ENCODE results near the gene FGF1. TPM values are rescaled to one million over a fixed set of nuclear protein-coding genes. Genes with fewer than 3 reads are reported as not detected.

Gene FGF1
- total and polyA plus RNA-seq, 9 donors: 0.10 to 3.6 (median 0.55) TPM

- Histone ChIP-seq H3K27ac (no peak overlapping the region), H3K4me1 (ENCODE audit: insufficient read depth) (no peaks in the 10 kb centered on the region), H3K27me3 (no peaks in the 10 kb centered on the region), H3K4me3 (no peak overlapping the region), H3K9me3 (no peaks in the 10 kb centered on the region), H3K36me3 (no peaks in the 10 kb centered on the region)
- intact Hi-C loops (cut with DNase I): no loop called here
- no peak for DNase-seq
- TF ChIP-seq EP300 (IDR thresholded peaks at IDR 0.05) (no peak), CTCF (IDR thresholded peaks at IDR 0.05) (no peak), POLR2A (IDR thresholded peaks at IDR 0.05) (no peak)
- 31 to 41% (median 32%) methylated on average over 4 of the region's 4 CpGs for WGBS, 3 donors
These were observed 95.2 kb downstream of the FGF1 start for GRCh38 chr5:142590451-142591231.

- 99 to 100% (median 100%) methylated on average over 1 of the region's 1 CpG for WGBS, 3 donors
These were observed 96.2 kb downstream of the FGF1 start for GRCh38 chr5:142589720-142590119.

GRCh38 chr5:142587354-142587965, 98.4 kb downstream of the FGF1 start:
- Histone ChIP-seq H3K27me3 (no peaks in the 10 kb centered on the region), H3K9me3 (no peaks in the 10 kb centered on the region), H3K4me1 (ENCODE audit: insufficient read depth) (no peaks in the 10 kb centered on the region), H3K27ac (no peak overlapping the region), H3K4me3 (no peak overlapping the region), H3K36me3 (no peaks in the 10 kb centered on the region)
- no peak for DNase-seq
- 55 to 63% (median 56%) methylated on average over 6 of the region's 6 CpGs for WGBS, 3 donors
- intact Hi-C loops (cut with DNase I): no loop called here
- no peak for TF ChIP-seq POLR2A (IDR thresholded peaks at IDR 0.05)
- no peak for TF ChIP-seq EP300 (IDR thresholded peaks at IDR 0.05)
- no peak for TF ChIP-seq CTCF (IDR thresholded peaks at IDR 0.05)

More at GRCh38 chr5:142589720-142590119, 96.2 kb downstream of the FGF1 start:
- H3K36me3 ChIP-seq: no peaks in the 10 kb centered on the region
- DNase-seq: no peak
- H3K4me3 ChIP-seq: no peak overlapping the region
- no peak for TF ChIP-seq POLR2A (IDR thresholded peaks at IDR 0.05)
- TF ChIP-seq EP300 (IDR thresholded peaks at IDR 0.05): no peak
- TF ChIP-seq CTCF (IDR thresholded peaks at IDR 0.05): no peak
- no peaks in the 10 kb centered on the region for H3K4me1 ChIP-seq (ENCODE audit: insufficient read depth)
- no peaks in the 10 kb centered on the region for H3K27me3 ChIP-seq
- H3K9me3 ChIP-seq: no peaks in the 10 kb centered on the region
- H3K27ac ChIP-seq: no peak overlapping the region
- intact Hi-C loops (cut with DNase I): no loop called here

DNA sequence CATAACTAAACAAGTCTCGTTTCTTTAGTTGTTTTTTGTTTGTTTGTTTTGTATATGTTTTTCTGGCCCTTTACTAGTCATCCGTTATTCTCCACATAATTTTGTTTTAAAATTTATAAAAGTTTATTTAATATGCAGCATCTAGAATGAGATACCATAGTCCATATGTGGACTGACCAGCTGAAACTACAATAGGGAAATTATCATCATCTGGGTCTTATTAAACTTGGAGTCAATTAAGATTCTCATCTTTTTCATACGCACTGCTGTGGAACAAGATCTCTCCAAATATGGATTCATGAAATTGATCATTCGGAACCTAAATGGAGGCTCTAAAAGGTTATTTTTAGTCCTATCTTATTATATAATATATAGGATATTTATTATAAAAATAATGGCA, 99.3 kb downstream of the FGF1 start:
- intact Hi-C loops (cut with DNase I): no loop called here
- 80 to 85% (median 84%) methylated on average over 4 of the region's 4 CpGs for WGBS, 3 donors

More for the DNA sequence above, 99.3 kb downstream of the FGF1 start:
- Histone ChIP-seq H3K4me1 (ENCODE audit: insufficient read depth) (no peaks in the 10 kb centered on the region), H3K27ac (no peak overlapping the region), H3K27me3 (no peaks in the 10 kb centered on the region), H3K4me3 (no peak overlapping the region), H3K9me3 (no peaks in the 10 kb centered on the region), H3K36me3 (no peaks in the 10 kb centered on the region)
- DNase-seq: no peak
- TF ChIP-seq EP300 (IDR thresholded peaks at IDR 0.05) (no peak), CTCF (IDR thresholded peaks at IDR 0.05) (no peak), POLR2A (IDR thresholded peaks at IDR 0.05) (no peak)

All from ovary (tissue), 9 donors.